Astrocyte (in vitro differentiated cells and primary cell): ENCODE measurements around the gene ATG7. TPM values are rescaled to one million over a fixed set of nuclear protein-coding genes. Genes with fewer than 3 reads are reported as not detected.

Experiments used
- DNase-seq: peaks from one replicate; pipeline ENCODE4 v3.0.0-alpha.2; 2010; ENCODE audit warnings: low read depth
- FAIRE-seq: peaks from 2 replicates; lab custom pipeline; 2011; peaks lifted over from hg19 to GRCh38; lab: Jason Lieb, UNC
- H2AFZ ChIP-seq: 2 replicates; pipeline ENCODE4 v1.6.0; 2012; ENCODE audit warnings: low read depth, low read length, inconsistent platforms
- H3K27ac ChIP-seq: 2 replicates; pipeline ENCODE4 v1.5.1; 2011; ENCODE audit warnings: low read depth, low read length, inconsistent platforms
- H3K27me3 ChIP-seq: 2 replicates; pipeline ENCODE4 v1.6.0; 2011; ENCODE audit warnings: low read length, inconsistent platforms; ENCODE audit not compliant: insufficient read depth
- H3K36me3 ChIP-seq: 2 replicates; pipeline ENCODE4 v1.5.1; 2011; ENCODE audit warnings: low read length, inconsistent platforms; ENCODE audit not compliant: insufficient read depth
- H3K4me1 ChIP-seq: 2 replicates; pipeline ENCODE4 v1.5.1; 2011; ENCODE audit warnings: low read length, inconsistent platforms; ENCODE audit not compliant: insufficient read depth
- H3K4me2 ChIP-seq: 2 replicates; pipeline ENCODE4 v1.6.0; 2012; ENCODE audit warnings: low read length, inconsistent platforms
- H3K4me3 ChIP-seq: 2 replicates; pipeline ENCODE4 v1.5.1; 2011; ENCODE audit warnings: low read depth, mild to moderate bottlenecking, low read length, inconsistent platforms; ENCODE audit not compliant: insufficient read depth
- H3K79me2 ChIP-seq: 2 replicates; pipeline ENCODE4 v1.6.0; 2012; ENCODE audit warnings: mild to moderate bottlenecking, low read length, inconsistent platforms; ENCODE audit not compliant: insufficient read depth
- H3K9ac ChIP-seq: 2 replicates; pipeline ENCODE4 v1.6.0; 2012; ENCODE audit warnings: mild to moderate bottlenecking, low read length, inconsistent platforms
- H3K9me3 ChIP-seq: 2 replicates; pipeline ENCODE4 v1.5.1; 2012; ENCODE audit warnings: low read depth, mild to moderate bottlenecking, low read length, inconsistent platforms; ENCODE audit not compliant: insufficient read depth
- H4K20me1 ChIP-seq: 2 replicates; pipeline ENCODE4 v1.6.0; 2012; ENCODE audit warnings: low read length, inconsistent platforms; ENCODE audit not compliant: insufficient read depth
- H3K27ac Mint-ChIP-seq: one replicate; pipeline ENCODE4 v1.8.0; 2021; ENCODE audit warnings: mild to moderate bottlenecking, mixed read lengths; ENCODE audit not compliant: unreplicated experiment
- H3K27me3 Mint-ChIP-seq: one replicate; pipeline ENCODE4 v1.8.0; 2021; ENCODE audit warnings: low read depth, mixed read lengths; ENCODE audit not compliant: unreplicated experiment
- H3K36me3 Mint-ChIP-seq: one replicate; pipeline ENCODE4 v1.8.0; 2021; ENCODE audit warnings: low read depth, mixed read lengths; ENCODE audit not compliant: unreplicated experiment
- H3K4me1 Mint-ChIP-seq: one replicate; pipeline ENCODE4 v1.8.0; 2021; ENCODE audit warnings: low read depth, mixed read lengths; ENCODE audit not compliant: unreplicated experiment
- H3K4me3 Mint-ChIP-seq: one replicate; pipeline ENCODE4 v1.8.0; 2021; ENCODE audit warnings: mild to moderate bottlenecking, moderate library complexity, mixed read lengths; ENCODE audit not compliant: unreplicated experiment
- H3K9me3 Mint-ChIP-seq: one replicate; pipeline ENCODE4 v1.8.0; 2021; ENCODE audit warnings: mild to moderate bottlenecking, mixed read lengths; ENCODE audit not compliant: unreplicated experiment
- EZH2 ChIP-seq: IDR thresholded peaks from 2 replicates; pipeline ENCODE4 v1.6.1; 2012; ENCODE audit warnings: mild to moderate bottlenecking, low read length, inconsistent platforms; ENCODE audit not compliant: insufficient read depth
- total RNA-seq: library from RNA; stranded (reverse); gene quantifications from 2 replicates; pipeline ENCODE4 v1.2.1, GENCODE V29; 2021
- TF ChIP-seq, protein P1 (sequence below): IDR thresholded peaks from 2 replicates; pipeline ENCODE4 v1.5.1; 2011; ENCODE audit warnings: low read depth, mild to moderate bottlenecking, inconsistent platforms, low read length, moderate library complexity; ENCODE audit not compliant: insufficient read depth

ATG7 gene
- total RNA-seq, 1 donor from 2014 or later: 29.5 TPM

DNA sequence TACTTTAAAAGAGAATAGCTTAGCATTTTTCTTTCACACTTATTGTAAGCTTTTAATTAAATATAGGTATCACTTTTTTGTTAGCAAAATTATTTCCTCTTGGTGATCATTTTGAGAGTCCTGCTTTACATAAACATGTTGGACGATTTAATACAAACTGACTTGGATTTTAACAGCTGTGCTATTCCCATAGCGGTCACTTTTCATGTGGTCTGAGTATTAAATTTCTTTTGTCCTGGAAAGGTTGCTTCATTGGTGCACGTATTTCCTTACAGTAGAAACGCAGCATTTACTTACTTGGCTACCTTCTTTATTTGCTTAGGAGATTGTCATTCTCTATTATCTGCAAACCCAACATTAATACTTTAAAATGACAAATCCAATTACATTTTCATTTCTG is 109.4 kb downstream of the ATG7 start:
- Histone ChIP-seq H3K4me2 (no peak overlapping the region), H2AFZ (no peak overlapping the region), H3K9ac (no peak overlapping the region), H3K27me3 (no peaks in the 10 kb centered on the region), H4K20me1 (no peaks in the 10 kb centered on the region), H3K9me3 (no peaks in the 10 kb centered on the region), H3K4me1 (peaks cover 25% of the 10 kb centered on the region), H3K4me3 (no peak overlapping the region), H3K36me3 (no peaks in the 10 kb centered on the region), H3K27ac (no peak overlapping the region), H3K79me2 (no peaks in the 10 kb centered on the region)
- no peaks in the 10 kb centered on the region for H3K9me3 Mint-ChIP-seq
- H3K36me3 Mint-ChIP-seq: peaks cover 3% of the 10 kb centered on the region
- no peaks in the 10 kb centered on the region for H3K27me3 Mint-ChIP-seq
- H3K4me3 Mint-ChIP-seq: no peak overlapping the region
- FAIRE-seq (no peak), DNase-seq (no peak)
- peaks cover 30% of the 10 kb centered on the region for H3K4me1 Mint-ChIP-seq
- TF ChIP-seq, protein P1, sequence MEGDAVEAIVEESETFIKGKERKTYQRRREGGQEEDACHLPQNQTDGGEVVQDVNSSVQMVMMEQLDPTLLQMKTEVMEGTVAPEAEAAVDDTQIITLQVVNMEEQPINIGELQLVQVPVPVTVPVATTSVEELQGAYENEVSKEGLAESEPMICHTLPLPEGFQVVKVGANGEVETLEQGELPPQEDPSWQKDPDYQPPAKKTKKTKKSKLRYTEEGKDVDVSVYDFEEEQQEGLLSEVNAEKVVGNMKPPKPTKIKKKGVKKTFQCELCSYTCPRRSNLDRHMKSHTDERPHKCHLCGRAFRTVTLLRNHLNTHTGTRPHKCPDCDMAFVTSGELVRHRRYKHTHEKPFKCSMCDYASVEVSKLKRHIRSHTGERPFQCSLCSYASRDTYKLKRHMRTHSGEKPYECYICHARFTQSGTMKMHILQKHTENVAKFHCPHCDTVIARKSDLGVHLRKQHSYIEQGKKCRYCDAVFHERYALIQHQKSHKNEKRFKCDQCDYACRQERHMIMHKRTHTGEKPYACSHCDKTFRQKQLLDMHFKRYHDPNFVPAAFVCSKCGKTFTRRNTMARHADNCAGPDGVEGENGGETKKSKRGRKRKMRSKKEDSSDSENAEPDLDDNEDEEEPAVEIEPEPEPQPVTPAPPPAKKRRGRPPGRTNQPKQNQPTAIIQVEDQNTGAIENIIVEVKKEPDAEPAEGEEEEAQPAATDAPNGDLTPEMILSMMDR: no peak
- no peak for TF ChIP-seq EZH2
- H3K27ac Mint-ChIP-seq: no peak overlapping the region

GRCh38 chr3:11382146-11382745 is 110.0 kb downstream of the ATG7 start:
- DNase-seq (no peak), FAIRE-seq (no peak)
- H3K4me1 Mint-ChIP-seq: peaks cover 32% of the 10 kb centered on the region
- H3K27ac Mint-ChIP-seq: no peak overlapping the region
- H2AFZ ChIP-seq: no peak overlapping the region
- no peaks in the 10 kb centered on the region for H3K27me3 ChIP-seq
- H3K79me2 ChIP-seq: no peaks in the 10 kb centered on the region
- no peak overlapping the region for H3K27ac ChIP-seq
- H3K36me3 Mint-ChIP-seq: peaks cover 3% of the 10 kb centered on the region
- no peak overlapping the region for H3K4me2 ChIP-seq
- H3K4me3 ChIP-seq: no peak overlapping the region
- no peak overlapping the region for H3K9ac ChIP-seq
- H3K27me3 Mint-ChIP-seq: no peaks in the 10 kb centered on the region
- H4K20me1 ChIP-seq: no peaks in the 10 kb centered on the region
- H3K4me3 Mint-ChIP-seq: no peak overlapping the region
- H3K9me3 ChIP-seq: no peaks in the 10 kb centered on the region
- H3K4me1 ChIP-seq: peaks cover 25% of the 10 kb centered on the region
- no peak for TF ChIP-seq EZH2
- TF ChIP-seq, protein P1: no peak
- H3K36me3 ChIP-seq: no peaks in the 10 kb centered on the region
- H3K9me3 Mint-ChIP-seq: no peaks in the 10 kb centered on the region

DNA sequence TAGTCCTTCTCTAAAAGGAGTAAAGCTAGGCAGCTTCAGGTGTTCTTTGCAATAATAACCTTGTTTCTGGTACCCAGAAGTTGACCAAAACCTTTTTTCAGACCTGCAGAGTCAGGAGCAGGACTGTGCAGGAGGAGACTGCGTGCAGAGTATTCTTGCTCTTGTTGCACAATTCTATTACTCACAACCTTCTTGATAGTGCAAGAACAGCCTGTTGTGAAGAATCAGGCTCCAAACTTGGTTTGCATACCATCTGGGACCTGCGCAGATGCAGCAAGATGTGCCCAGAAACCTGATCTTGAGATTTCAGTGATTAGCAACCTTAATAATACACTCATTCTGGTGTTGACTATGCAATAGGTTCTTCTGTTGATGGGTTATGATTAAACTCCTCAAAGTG is 111.9 kb downstream of the ATG7 start:
- Mint-ChIP-seq H3K4me3 (no peak overlapping the region), H3K27ac (no peak overlapping the region), H3K36me3 (peaks cover 3% of the 10 kb centered on the region), H3K4me1 (peaks cover 32% of the 10 kb centered on the region), H3K9me3 (no peaks in the 10 kb centered on the region), H3K27me3 (no peaks in the 10 kb centered on the region)
- Histone ChIP-seq H3K36me3 (no peaks in the 10 kb centered on the region), H3K9ac (no peak overlapping the region), H4K20me1 (no peaks in the 10 kb centered on the region), H3K27me3 (no peaks in the 10 kb centered on the region), H3K79me2 (no peaks in the 10 kb centered on the region), H3K4me1 (peaks cover 25% of the 10 kb centered on the region), H3K4me3 (no peak overlapping the region), H3K27ac (no peak overlapping the region), H3K9me3 (no peaks in the 10 kb centered on the region), H3K4me2 (no peak overlapping the region), H2AFZ (no peak overlapping the region)
- no peak for TF ChIP-seq EZH2
- TF ChIP-seq, protein P1: no peak
- DNase-seq (no peak), FAIRE-seq (no peak)
